ENCODE measurements around the gene TNS4. TPM values are rescaled to one million over a fixed set of nuclear protein-coding genes. Genes with fewer than 3 reads are reported as not detected.

The TNS4 gene
- total RNA-seq, 1 donor from 2014 or later = 0.18 TPM

GRCh38 chr17:40475234-40475908, 26.1 kb downstream of the TNS4 start:
- ChIA-PET POLR2A (interaction anchor here (0.7 to 1.6 kb wide), 6 partner anchors 28 to 140 kb away, joined by 5 to 18 read pairs (median 8); partner anchors contain the start of gene IGFBP4), CTCF (interaction anchor here (0.6 to 4.4 kb wide), 11 partner anchors 8 to 152 kb away, joined by 3 to 64 read pairs (median 4); partner anchors contain the start of genes IGFBP4 and TOP2A)
- Mint-ChIP-seq H3K27ac (no peak overlapping the region), H3K27me3 (peaks cover 1% of the 10 kb centered on the region), H3K4me3 (no peak overlapping the region), H3K9me3 (no peaks in the 10 kb centered on the region), H3K4me1 (peaks cover 25% of the 10 kb centered on the region), H3K36me3 (ENCODE audit: low read depth) (no peaks in the 10 kb centered on the region)
- ATAC-seq (ENCODE audit: low read depth) = no peak
- intact Hi-C loops (cut with micrococcal nuclease) = no loop called here
- TF ChIP-seq CTCF (IDR thresholded peaks at IDR 0.05) = no peak
- no peak for DNase-seq

GRCh38 chr17:40474419-40475002, 26.9 kb downstream of the TNS4 start:
- intact Hi-C loops (cut with micrococcal nuclease) = no loop called here
- Mint-ChIP-seq H3K9me3 (no peaks in the 10 kb centered on the region), H3K27me3 (peaks cover 7% of the 10 kb centered on the region), H3K36me3 (ENCODE audit: low read depth) (no peaks in the 10 kb centered on the region), H3K4me3 (no peak overlapping the region), H3K4me1 (peaks cover 16% of the 10 kb centered on the region), H3K27ac (no peak overlapping the region)
- TF ChIP-seq CTCF (IDR thresholded peaks at IDR 0.05) = no peak
- ATAC-seq (ENCODE audit: low read depth) (no peak), DNase-seq (no peak)
- ChIA-PET CTCF (interaction anchor here (0.9 to 4.4 kb wide), 3 partner anchors 16 to 56 kb away, joined by 3 to 64 read pairs (median 3); no protein-coding TSS in a partner anchor), POLR2A (no interaction called here)

- ChIA-PET POLR2A (no interaction called here), CTCF (interaction anchor here (4.4 kb wide), 1 partner anchor 57 kb away, joined by 64 read pairs; no protein-coding TSS in a partner anchor)
- ATAC-seq (ENCODE audit: low read depth) = no peak
- DNase-seq = no peak
- Mint-ChIP-seq H3K9me3 (no peaks in the 10 kb centered on the region), H3K27ac (no peak overlapping the region), H3K4me1 (peaks cover 10% of the 10 kb centered on the region), H3K4me3 (no peak overlapping the region), H3K27me3 (peaks cover 8% of the 10 kb centered on the region), H3K36me3 (ENCODE audit: low read depth) (no peaks in the 10 kb centered on the region)
- intact Hi-C loops (cut with micrococcal nuclease) = no loop called here
- TF ChIP-seq CTCF (IDR thresholded peaks at IDR 0.05) = no peak
Observed at GRCh38 chr17:40473573-40474365, 27.7 kb downstream of the TNS4 start.

GRCh38 chr17:40472733-40473452, 28.5 kb downstream of the TNS4 start:
- ATAC-seq (ENCODE audit: low read depth) (no peak), DNase-seq (no peak)
- no peak for TF ChIP-seq CTCF (IDR thresholded peaks at IDR 0.05)
- H3K4me1 Mint-ChIP-seq = peaks cover 7% of the 10 kb centered on the region
- intact Hi-C loops (cut with micrococcal nuclease) = no loop called here
- no peak overlapping the region for H3K27ac Mint-ChIP-seq
- no peak overlapping the region for H3K4me3 Mint-ChIP-seq
- no peaks in the 10 kb centered on the region for H3K36me3 Mint-ChIP-seq (ENCODE audit: low read depth)
- no peaks in the 10 kb centered on the region for H3K9me3 Mint-ChIP-seq
- POLR2A ChIA-PET = no interaction called here
- peaks cover 8% of the 10 kb centered on the region for H3K27me3 Mint-ChIP-seq
- CTCF ChIA-PET = no interaction called here

Data from activated B cell treated with CpG ODN at 0.5 μM for 24 hours (primary cell).